AG08396 (cell line): ENCODE results near the gene ZNF839.
"Not testable (repeated sequence)": the region's sequence is repeated elsewhere in the genome, so short reads cannot be mapped to it uniquely, and the experiment has no call there.

ENCODE experiments used
- DNase-seq: peaks from one replicate; pipeline ENCODE4 v3.0.0; 2012; ENCODE audit warnings: low spot score, mixed read lengths

ZNF839 gene

DNA sequence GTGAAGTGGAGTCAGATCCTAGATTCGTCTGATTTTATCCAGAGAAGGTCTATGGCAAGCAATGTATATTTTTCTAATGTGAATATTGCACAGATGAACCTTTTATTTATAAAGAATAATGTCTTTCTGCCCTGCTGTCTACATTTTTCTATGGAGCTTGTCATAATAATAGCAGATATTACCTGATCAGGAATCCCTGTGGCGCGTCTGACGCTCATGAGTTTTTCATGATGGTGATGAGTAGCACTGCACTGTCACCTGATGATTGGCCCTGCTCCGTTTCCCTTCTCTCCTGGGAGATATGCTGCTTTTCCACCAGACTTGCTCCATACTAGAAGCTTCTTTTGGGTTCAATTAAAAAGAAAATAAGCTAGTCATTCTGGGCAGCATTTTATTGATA is 22.7 kb downstream of the ZNF839 start:
- no peak for DNase-seq

DNA sequence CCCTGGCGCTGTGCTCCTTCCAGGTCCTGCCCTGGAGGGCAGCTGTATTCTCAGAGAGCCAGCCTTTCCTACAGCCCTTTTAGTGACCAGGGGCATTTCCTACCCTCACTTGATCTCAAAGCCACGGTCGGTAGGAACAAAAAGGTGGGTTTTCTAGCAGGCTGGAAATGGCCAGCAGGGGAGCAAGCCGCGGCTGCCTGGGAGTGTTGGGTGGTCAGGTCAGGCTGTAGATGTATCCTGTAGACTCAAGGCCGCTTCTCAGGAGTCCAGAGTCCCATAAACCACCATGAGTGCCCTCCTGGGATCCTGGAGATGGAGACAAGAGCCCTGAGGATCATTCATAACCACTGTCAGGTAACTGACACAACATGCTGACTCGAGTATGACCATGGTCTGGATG is 24.5 kb downstream of the ZNF839 start:
- DNase-seq = no peak

DNA sequence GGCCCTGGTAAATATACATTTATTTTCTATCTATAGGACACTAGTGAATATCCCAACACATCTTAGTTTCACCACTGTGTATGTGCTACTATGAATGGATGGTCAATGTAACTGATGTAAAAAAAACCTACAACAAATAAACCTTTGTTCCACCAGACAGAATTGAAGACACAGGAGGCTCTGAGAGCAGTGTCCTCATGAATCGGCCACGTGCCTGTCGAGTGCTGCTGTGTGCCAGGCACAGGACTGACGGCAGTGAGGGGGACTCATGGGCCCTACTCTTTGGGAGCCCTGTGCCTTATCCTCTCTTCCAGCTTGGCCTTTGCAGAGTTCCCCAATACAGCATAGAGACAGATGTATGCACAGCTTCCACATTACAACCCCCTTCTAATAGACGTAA is 24.9 kb downstream of the ZNF839 start:
- DNase-seq = no peak

DNA sequence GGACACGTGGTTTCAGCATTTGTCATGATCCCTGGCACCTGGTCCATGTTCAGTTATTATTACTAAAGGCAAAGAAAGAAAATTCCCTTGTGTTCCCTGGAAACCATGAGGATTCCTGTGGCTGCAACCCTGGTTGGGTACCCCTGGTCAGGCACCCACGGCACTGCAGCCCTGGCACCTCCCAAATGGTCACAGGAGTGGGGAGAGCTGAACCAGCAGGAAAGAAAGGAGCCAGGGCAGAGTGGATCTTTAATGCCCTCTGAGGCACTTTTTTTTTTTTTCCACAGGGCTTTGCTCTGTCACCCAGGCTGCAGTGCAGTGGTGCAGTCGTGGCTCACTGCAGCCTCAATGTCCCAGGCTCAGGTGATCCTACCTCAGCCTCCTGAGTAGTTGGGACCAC is 25.7 kb downstream of the ZNF839 start:
- no peak for DNase-seq

GRCh38 chr14:102346645-102347044 is 27.1 kb downstream of the ZNF839 start:
- no peak for DNase-seq

DNA sequence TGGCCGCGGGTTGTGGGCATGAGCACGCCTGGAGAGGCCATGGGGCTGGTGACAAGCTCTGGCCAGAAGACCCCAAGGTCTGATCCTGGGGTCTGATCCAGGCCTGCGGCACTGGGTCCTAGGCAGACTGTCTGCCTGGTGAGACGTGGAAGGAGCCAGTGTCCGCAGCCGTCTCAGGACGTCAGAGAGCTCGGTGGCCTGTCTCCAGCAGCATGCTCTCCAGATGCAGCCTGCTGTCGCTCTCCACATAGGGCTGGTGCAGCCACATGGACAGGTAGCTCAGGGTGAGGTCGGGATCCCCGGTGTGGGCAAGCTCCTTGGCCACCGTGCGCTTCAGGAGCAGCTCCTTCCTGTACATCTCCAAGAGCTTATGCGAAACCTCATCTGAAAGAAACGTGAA is 28.8 kb downstream of the ZNF839 start:
- no peak for DNase-seq

DNA sequence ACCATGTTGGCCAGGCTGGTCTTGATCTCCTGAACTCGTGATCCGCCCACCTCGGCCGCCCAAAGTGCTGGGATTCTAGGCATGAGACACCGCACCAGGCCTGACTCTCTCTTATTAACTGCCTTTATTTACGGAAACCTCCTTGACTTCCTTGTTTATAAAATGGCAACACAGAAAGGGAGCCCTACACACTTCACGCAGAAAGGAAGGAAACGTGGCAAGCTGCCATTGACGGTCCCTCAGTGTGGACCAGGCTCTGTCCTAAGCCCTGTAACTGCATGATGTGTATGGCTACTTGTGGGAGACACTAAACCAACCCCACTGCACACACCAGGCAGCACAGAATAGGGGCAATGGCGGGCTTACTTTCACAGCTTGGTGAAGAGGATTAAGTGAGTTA is 31.5 kb downstream of the ZNF839 start:
- no peak for DNase-seq

DNA sequence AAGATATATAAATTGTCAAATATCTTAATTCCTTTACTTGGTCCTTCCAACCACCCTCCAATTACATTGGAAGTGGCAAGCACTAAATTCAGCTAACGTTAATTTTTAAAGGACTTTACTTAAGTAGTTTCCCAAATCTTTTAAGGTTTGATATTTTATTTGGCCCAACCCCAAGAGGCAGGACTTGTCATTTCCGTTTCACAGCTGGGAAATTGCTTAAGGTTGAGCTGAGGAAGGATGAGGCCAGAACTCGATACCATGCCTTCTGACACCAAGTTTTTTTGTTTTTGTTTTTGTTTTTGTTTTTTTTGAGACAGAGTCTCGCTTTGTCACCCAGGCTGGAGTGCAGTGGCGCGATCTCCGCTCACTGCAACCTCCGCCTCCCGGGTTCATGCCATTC is 32.0 kb downstream of the ZNF839 start:
- DNase-seq = not testable (repeated sequence)

DNA sequence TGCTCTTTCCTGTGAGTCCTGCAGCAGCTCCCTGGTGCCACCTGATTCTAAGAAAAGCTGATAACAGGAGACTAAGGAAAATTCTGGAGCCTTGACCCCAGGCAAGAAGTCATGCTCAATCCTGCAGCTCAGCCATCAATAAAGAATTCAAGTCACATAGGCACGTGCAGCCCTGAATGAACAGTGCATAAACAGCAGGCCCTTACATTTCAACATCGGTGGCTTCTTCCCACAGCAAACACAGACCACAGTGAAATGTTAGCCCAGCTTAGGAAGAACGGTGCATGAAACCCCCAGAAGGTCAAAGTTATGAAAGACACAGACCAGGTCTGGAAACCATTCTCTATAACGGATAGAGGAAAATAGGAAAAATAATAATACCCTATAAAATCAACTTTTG is 32.7 kb downstream of the ZNF839 start:
- no peak for DNase-seq

DNA sequence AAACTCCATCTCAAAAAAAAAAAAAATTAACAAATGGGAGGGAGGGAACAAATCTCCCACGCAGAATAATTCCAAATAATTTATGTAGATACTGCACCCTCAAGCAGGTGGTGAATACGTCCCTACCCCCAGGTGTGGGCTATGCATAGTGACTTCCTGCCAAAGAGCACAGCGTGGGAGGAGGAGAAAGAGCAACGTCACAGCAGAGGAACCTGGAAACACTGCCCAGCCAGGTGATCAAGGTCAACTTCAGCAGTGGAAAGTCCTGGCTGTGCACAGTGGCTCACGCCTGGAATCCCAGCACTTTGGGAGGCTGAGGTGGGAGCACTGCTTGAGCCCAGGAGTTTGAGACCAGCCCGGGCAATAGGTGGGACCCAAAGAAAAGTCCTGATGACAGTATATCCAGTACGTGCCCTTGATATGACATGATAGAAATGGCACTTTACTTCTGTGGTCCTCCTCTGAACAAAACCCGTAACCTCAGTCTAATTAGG is 33.6 kb downstream of the ZNF839 start:
- no peak for DNase-seq

DNA sequence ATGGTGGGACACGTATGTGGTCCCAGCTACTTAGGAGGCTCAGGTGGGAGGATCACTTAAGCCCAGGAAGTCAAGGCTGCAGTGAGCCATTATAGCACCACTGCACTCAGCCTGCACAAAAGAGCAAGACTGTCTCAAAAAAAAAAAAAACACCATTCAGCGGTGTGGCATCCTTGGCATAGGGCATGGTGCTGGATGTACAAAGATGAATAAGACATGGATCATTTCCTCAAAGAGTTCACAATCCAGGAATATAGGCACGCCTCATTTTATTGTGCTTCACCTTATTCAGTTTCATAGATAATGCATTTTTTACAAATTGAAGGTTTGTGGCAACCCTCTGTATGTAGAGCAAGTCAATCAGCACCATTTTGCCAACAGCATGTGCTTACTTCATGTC is 36.7 kb downstream of the ZNF839 start:
- no peak for DNase-seq

DNA sequence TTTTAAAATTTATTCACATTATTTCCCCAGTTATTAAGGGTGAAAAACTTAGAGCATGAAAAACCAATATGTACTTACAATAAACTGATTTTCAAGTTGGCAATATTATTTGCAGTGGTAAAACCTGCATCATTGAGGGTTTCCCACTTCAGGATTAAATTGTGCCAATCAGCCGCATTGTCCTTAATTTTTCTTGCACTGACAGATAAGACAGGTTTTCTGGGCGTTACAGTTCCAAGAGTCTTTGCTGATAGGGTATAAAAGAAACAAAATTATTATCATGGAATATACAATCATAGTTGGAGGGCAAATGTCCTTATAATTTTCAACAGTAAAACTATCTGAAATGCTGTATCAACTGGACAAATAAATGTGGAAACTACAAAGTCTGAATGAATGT is 39.8 kb downstream of the ZNF839 start:
- no peak for DNase-seq

DNA sequence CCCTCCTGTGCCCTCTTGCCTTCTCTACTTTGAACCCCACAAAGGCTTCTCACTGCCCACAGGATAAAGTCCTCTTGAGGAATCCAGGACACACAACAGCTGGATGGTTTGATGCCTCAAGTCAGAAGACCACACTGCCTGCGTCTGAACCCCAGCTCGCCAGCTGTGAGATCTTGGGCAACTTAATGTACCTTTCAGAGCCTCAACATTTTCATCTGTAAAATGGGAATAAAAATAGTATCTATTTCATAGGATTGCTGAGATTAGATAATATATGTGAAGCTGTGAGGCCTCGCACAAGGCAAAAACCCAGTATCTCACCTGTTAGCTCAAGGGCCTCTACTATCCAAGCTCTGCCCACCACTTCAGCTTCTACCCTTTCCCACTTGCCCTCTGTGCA is 40.8 kb downstream of the ZNF839 start:
- no peak for DNase-seq

DNA sequence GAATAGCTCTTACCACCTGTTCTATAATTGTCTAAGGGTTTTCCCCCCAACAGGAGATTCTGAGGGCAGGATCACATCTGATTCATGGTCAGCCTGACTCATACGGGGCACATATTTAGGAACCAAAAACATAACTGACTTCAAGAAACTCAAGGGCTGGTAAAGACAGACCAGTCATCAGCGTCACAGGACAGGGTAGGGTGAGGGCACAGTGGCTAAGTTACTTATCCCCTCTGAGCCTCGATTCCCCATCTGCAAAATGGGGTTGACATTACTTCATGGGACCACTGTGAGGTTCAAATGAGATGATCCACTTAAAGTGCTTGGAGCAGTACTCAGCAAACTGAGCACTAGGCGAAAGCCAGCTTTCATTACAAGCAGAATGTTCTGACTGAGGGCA is 42.5 kb downstream of the ZNF839 start:
- DNase-seq = peak; percentile 66

DNA sequence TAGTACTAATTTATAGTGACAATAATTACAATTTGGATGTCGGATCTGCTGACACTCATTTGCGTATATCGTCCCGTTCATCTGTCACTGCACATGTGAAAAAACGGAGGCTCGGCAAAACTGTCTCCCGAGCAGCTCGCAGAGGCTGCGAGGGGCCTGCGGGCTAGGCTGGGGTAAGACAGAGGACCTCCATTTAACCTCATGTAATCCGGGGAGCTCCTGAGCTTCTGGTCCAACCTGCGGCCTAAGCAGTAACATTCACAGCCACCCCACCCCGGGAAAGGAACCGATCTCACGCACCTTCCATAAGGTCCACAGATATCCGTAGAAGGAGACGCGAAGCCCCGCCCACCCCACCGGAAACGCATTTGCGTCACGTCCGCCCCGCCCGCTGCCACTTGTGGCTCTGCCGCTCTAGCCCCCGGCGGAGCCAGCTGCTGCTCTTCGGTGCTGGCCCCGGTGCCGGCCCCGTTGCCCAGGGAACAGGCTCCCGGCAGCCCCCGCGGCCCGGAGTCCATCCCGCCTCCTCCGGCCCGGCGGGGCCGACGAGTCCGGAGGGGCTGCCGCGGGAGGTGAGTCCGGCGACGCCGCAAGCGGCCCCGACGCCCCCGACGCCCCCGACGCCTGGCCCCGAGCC is 43.1 kb downstream of the ZNF839 start, which contains the start of the genes CINP and TECPR2:
Gene CINP, minus strand, starts transcription at position 346 of the 637 bp plus-strand sequence. Its CDS starts 39 bp downstream, at position 307.
Gene TECPR2, plus strand, starts transcription at position 397 of the 637 bp plus-strand sequence. CDS start 13,781 bp downstream, outside the sequence.
- peak; percentile 97 for DNase-seq

DNA sequence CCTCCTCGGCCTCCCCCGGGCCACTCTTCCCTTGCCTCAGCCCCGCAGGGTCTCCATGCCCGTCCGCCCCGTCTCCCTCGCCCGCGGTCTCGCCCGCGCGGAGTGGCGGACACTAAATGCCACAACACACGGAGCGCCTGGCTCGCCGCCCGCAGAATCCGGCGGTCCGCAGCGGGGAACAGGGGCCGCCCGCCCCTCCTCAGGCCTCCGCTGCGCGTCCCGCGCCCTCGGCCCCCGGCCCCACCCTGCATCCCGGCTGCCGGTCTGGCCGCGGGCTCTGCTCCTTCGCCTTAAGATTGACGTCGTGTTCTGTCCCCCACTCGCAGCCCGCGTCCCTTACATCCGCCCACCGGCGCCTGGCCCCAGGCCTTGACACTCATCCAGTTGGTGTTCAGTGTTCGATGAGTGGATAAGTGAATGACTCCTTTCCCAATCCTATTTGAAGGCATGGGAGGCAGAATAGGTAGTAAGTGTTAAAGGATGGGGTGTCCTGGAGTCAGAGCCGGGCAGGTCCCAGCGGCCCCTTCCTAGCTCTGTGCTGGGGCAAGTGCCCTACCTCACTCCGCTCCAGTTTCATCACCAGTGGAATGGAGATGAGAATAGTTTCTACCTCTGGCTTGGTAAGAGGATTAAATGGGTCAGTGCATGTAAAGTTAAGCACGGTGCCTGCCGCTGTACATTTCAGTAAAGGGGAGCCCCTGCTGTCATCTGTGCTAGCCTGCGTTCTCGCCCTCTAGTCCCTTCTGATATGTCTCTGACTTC is 43.8 kb downstream of the ZNF839 start:
- peak; percentile 55 for DNase-seq

GRCh38 chr14:102370305-102370809 is 50.8 kb downstream of the ZNF839 start:
- no peak for DNase-seq

DNA sequence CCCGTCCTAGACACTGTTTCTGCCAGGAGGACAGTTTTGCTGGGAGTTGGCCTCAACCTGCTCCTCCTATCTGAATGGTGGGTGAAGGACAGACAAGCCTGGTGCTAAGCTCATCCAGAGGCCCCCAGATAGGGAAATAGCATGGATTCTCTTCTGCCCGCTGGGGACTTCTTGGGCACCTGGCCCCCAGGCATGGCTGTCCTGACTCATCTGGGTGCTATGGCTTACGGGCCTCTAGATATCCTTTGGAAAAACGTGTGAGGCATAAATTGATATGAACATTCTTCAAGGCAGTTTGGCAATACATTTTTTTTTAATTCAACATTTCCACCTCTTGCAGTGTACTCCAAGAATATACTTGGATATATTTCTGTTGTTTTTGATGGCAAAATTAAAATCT is 51.8 kb downstream of the ZNF839 start:
- no peak for DNase-seq

GRCh38 chr14:102373110-102373509 is 53.6 kb downstream of the ZNF839 start:
- no peak for DNase-seq

DNA sequence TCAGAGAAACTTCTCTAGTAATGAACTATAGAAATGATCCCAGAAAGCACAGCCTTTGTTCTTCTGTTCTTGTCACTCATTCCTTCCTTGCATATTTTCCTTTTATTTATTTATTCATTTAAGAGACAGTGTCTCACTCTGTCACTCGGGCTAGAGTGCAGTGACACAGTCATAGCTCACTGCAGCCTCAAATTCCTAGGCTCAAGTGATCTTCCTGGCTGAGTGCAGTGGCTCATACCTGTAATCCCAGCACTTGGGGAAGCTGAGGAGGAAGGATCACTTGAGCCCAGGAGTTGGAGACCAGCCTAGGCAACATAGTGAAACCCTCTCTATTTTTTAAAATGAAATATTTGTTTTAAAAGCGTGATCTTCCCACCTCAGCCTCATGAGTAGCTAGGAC is 54.7 kb downstream of the ZNF839 start:
- DNase-seq = no peak

- no peak for DNase-seq
Observed at GRCh38 chr14:102375119-102375518, 55.6 kb downstream of the ZNF839 start.

GRCh38 chr14:102377696-102378095 is 58.1 kb downstream of the ZNF839 start:
- DNase-seq = no peak

GRCh38 chr14:102378830-102379229 is 59.3 kb downstream of the ZNF839 start:
- no peak for DNase-seq
